Esophagus squamous epithelium (tissue), 5 donors: ENCODE results near the gene FBXO42. TPM values are rescaled to one million over a fixed set of nuclear protein-coding genes. Genes with fewer than 3 reads are reported as not detected.
"Not testable (repeated sequence)": the region's sequence is repeated elsewhere in the genome, so short reads cannot be mapped to it uniquely, and the experiment has no call there.

Experiments
- DNase-seq: peaks from one replicate; lab custom pipeline; 2025; lab: John Stamatoyannopoulos, UW
- H3K27ac ChIP-seq, 4 donors: fragments of 200-600 bp; sonication (generic); one replicate each; pipeline ENCODE4 v1.5.1; 2016 to 2019; ENCODE audit warnings: mild to moderate bottlenecking in 1 of 4
- H3K27me3 ChIP-seq, 4 donors: fragments of 200-600 bp; sonication (generic); 1 replicate in 3 of 4; 2 replicates in 1 of 4; pipeline versions ENCODE4 v1.5.1 to v1.6.0; 2017 to 2021; ENCODE audit warnings: antibody characterized with exemption in 1 of 4
- H3K36me3 ChIP-seq, 3 donors: fragments of 200-600 bp; sonication (generic); one replicate each; pipeline ENCODE4 v1.5.1; 2016 to 2019
- H3K4me1 ChIP-seq, 3 donors: fragments of 200-600 bp; sonication (generic); one replicate each; pipeline ENCODE4 v1.5.1; 2017 to 2019
- H3K4me3 ChIP-seq, 4 donors: fragments of 200-600 bp; sonication (generic); 1 replicate in 3 of 4; 2 replicates in 1 of 4; pipeline ENCODE4 v1.5.1; 2016 to 2019; ENCODE audit warnings: mild to moderate bottlenecking in 2 of 4, moderate library complexity in 1 of 4
- H3K9me3 ChIP-seq, 3 donors: fragments of 200-600 bp; sonication (generic); one replicate each; pipeline ENCODE4 v1.5.1; 2016 to 2019
- POLR2A ChIP-seq, 4 donors: fragments of 450-650 bp; IDR thresholded peaks; one replicate each; pipeline ENCODE4 v1.6.1; 2017; ENCODE audit warnings: antibody characterized with exemption in 4 of 4, mild to moderate bottlenecking in 4 of 4, moderate library complexity in 3 of 4
- WGBS, 2 donors: methylation state at CpG; one replicate each; pipeline ENCODE4 v1.1.5; 2018; 5-methylcytosine and 5-hydroxymethylcytosine counted together
- intact Hi-C: fragments of 100-400 bp; cut with DNase I; formaldehyde crosslinking; loops from one replicate; pipeline ENCODE4 v1.15.0; 2022
- total RNA-seq, 4 donors: library from RNA; depleted of rRNA; stranded (reverse); fragments of >200 nt; gene quantifications; one replicate each; pipeline ENCODE4 v1.1.0, GENCODE V29; 2016
- TF ChIP-seq, protein P1 (sequence below), 6 experiments: fragments of 450-650 bp in 4 of 6; fragments of 200-600 bp in 2 of 6; sonication (generic) in 2 of 6; IDR thresholded peaks; one replicate each; pipeline ENCODE4 v1.5.1; 2016 to 2019; ENCODE audit warnings: antibody characterized with exemption in 6 of 6, mild to moderate bottlenecking in 4 of 6, moderate library complexity in 4 of 6
- donor health status: DM: yes; HTN: yes; CAD: no.

Gene FBXO42
- total RNA-seq, 4 donors from 2014 or later: 15.9 to 29.0 (median 20.2) TPM

DNA sequence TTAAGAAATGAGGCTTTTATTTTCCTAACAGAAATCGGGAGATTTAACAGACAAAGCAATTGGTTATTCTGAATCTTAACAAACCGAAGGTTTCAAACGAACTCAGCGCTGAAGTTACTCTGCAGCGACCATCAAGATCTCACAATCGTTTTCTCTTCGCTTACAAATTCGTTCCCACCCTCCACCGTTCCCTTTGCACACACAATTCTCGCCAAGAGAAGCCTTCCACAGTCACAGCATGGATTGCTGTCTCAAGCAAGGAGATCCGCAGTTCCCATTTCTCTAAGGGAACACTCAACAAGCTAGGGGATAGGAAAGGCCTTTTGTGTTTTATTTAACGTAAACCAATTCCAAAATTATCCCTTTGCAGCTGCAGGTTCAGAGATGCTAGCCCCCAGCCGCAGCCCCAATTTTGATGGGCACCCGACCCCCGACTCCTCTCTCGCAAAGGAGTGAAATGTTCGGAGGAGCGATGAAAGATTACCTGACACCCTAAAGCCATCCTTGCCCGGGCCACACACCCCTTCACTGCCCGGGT lies 755 bp downstream of the FBXO42 start:
- 0% methylated on average over 12 of the region's 20 CpGs for WGBS, 2 donors
- Histone ChIP-seq H3K9me3 (no peaks in the 10 kb centered on the region), H3K4me1 (peaks cover 13 to 56% (median 27%) of the 10 kb centered on the region in 3 donors), H3K4me3 (peak overlapping the region; percentile 76 to 96 (median 87)), H3K27ac (peak overlapping the region; percentile 94 to 99 (median 96)), H3K36me3 (no peaks in the 10 kb centered on the region), H3K27me3 (no peaks in the 10 kb centered on the region)
- DNase-seq: no peak
- intact Hi-C loops: loop anchor here (10.0 kb wide), 1 partner anchor 97 kb away; no protein-coding TSS in a partner anchor
- no peak for TF ChIP-seq POLR2A (IDR thresholded peaks at IDR 0.05)
- TF ChIP-seq, protein P1, sequence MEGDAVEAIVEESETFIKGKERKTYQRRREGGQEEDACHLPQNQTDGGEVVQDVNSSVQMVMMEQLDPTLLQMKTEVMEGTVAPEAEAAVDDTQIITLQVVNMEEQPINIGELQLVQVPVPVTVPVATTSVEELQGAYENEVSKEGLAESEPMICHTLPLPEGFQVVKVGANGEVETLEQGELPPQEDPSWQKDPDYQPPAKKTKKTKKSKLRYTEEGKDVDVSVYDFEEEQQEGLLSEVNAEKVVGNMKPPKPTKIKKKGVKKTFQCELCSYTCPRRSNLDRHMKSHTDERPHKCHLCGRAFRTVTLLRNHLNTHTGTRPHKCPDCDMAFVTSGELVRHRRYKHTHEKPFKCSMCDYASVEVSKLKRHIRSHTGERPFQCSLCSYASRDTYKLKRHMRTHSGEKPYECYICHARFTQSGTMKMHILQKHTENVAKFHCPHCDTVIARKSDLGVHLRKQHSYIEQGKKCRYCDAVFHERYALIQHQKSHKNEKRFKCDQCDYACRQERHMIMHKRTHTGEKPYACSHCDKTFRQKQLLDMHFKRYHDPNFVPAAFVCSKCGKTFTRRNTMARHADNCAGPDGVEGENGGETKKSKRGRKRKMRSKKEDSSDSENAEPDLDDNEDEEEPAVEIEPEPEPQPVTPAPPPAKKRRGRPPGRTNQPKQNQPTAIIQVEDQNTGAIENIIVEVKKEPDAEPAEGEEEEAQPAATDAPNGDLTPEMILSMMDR (IDR thresholded peaks at IDR 0.05): no peak

DNA sequence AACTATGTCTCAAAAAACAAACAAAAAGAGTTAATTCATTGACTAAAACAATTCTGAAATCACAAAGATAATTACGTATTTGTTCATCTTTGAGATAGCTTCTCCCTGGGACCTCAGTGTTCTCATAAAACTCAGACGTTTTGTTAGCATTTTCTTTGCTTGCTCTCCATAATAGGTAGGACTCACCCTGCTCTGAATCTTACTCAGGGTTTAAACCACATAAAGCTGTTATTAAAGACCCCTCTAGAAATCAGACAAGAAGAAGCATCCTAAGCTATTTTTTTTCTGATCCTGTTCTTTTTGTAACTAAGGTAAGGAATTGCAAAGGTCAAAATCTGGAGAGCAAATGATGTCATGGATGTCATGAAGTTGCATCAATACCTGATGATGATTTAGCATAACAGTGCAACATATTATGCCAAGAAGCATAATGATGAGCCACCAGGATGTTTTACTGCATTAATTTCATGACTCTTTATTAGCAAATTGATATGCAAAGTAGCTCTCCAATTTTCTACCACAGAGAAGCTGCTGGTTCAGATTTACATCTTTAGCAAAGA lies 2.4 kb downstream of the FBXO42 start:
- Histone ChIP-seq H3K27ac (peak overlapping the region in 2 of 4 donors; percentile 98 to 99), H3K36me3 (no peaks in the 10 kb centered on the region), H3K9me3 (no peaks in the 10 kb centered on the region), H3K4me1 (peaks cover 13 to 59% (median 27%) of the 10 kb centered on the region in 3 donors), H3K4me3 (peak overlapping the region in 2 of 4 donors; percentile 35 to 96), H3K27me3 (no peaks in the 10 kb centered on the region)
- intact Hi-C loops: loop anchor here (10.0 kb wide), 1 partner anchor 95 kb away; no protein-coding TSS in a partner anchor
- WGBS, 2 donors: 50 to 61% methylated on average over 2 of the region's 2 CpGs
- TF ChIP-seq, protein P1 (IDR thresholded peaks at IDR 0.05): no peak
- TF ChIP-seq POLR2A (IDR thresholded peaks at IDR 0.05): no peak
- no peak for DNase-seq

DNA sequence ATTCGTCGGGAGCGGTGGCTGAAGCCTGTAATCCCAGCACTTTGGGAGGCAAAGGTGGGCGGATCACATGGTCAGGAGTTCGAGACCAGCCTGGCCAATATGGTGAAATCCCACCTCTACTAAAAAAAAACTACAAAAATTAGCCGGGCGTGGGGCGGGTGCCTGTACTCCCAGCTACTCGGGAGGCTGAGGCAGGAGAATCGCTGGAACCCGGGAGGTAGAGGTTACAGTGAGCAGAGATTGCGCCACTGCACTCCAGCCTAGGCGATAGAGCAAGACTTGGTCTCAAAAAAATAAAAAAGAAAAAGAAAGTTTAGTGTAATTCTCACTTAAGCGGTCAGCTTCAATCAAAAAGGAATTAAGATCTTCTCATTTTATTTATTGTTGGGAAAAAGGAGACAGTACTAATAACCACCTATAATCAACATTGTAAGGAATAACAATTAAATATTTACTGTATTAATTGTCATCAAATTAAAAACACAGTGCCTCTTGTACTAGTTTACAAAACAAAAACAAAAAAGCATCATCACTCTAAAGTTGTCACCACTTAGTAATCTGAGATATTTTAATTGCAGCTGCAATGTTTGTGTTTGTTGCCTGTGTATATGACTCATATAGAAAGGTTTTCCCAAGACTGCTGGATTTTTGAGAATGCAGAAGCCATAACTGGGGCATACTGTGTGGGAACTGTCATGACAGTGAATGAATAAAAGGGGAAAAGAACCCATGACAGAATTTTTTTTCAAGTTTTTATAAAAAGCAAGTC lies 3.7 kb downstream of the FBXO42 start:
- intact Hi-C loops: no loop called here
- no peak for DNase-seq
- peak overlapping the region in 1 of 4 donors; percentile 31 for H3K27ac ChIP-seq

DNA sequence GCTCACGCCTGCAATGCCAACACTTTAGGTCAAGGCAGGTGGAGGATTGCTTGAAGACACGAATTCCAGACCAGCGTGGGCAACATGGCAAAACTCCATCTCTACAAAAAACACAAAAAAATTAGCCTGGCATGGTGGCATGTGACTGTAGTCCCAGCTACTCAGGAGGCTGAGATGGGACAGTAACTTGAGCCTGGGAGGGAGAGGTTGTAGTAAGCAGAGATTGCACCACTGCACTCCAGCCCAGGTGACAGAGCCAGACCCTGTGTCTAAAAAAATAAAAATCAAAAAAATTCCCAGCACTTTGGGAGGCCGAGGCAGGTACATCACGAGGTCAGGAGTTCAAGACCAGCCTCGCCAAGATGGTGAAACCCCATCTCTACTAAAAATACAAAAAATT lies 9.0 kb downstream of the FBXO42 start:
- H3K27me3 ChIP-seq, H3K27ac ChIP-seq, intact Hi-C loops, H3K9me3 ChIP-seq, H3K4me3 ChIP-seq, DNase-seq: not testable (repeated sequence)
- WGBS, 2 donors: 89 to 94% methylated on average over 6 of the region's 6 CpGs
- Histone ChIP-seq H3K4me1 (peaks cover 0 to 18% (median 4%) of the 10 kb centered on the region in 3 donors), H3K36me3 (peaks cover 0 to 24% (median 0%) of the 10 kb centered on the region in 3 donors)

More for the DNA sequence above, 3.7 kb downstream of the FBXO42 start:
- H3K27me3 ChIP-seq: no peaks in the 10 kb centered on the region
- no peaks in the 10 kb centered on the region for H3K9me3 ChIP-seq
- H3K4me1 ChIP-seq: peaks cover 13 to 59% (median 27%) of the 10 kb centered on the region in 3 donors
- H3K4me3 ChIP-seq: no peak overlapping the region
- 87 to 92% methylated on average over 14 of the region's 14 CpGs for WGBS, 2 donors
- TF ChIP-seq POLR2A (IDR thresholded peaks at IDR 0.05): no peak
- TF ChIP-seq, protein P1 (IDR thresholded peaks at IDR 0.05): no peak
- no peaks in the 10 kb centered on the region for H3K36me3 ChIP-seq

DNA sequence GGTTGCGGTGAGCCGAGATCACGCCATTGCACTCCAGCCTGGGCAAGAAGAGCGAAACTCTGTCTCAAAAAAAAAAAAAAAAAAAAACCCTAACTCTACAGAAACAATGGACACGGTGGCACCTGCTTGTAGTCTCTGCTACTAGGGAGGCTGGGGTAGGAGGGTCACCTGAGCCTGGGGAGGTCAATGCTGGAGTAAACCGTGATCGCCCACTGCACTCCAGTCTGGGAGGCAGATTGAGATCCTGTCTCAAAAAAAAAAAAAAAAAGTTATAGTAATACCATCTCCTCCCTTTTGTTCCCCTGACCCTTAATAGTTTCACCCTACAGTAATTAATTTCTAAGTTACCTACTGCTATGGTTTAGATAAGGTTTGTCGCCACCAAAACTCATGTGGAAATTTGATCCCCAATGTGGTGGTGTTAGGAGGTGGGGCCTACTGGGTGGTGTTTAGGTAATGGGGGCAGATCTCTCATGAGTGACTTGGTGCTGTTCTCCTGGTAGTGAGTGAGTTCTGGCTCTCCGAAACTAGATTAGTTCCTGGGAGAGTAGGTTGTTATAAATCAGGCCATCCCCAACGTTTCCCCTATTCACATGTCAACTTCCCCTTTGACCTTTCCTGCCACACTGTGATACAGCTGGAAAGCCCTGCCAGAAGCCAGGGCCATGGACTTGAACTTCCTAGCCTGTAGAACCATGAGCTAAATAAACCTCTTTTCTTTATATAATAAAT lies 9.8 kb downstream of the FBXO42 start:
- no peak overlapping the region for H3K4me3 ChIP-seq
- peaks cover 0 to 12% (median 4%) of the 10 kb centered on the region in 3 donors for H3K4me1 ChIP-seq
- no peaks in the 10 kb centered on the region for H3K27me3 ChIP-seq
- intact Hi-C loops: no loop called here
- DNase-seq: no peak
- peaks cover 0 to 24% (median 0%) of the 10 kb centered on the region in 3 donors for H3K36me3 ChIP-seq
- TF ChIP-seq POLR2A (IDR thresholded peaks at IDR 0.05): no peak
- TF ChIP-seq, protein P1 (IDR thresholded peaks at IDR 0.05): no peak
- no peak overlapping the region for H3K27ac ChIP-seq
- no peaks in the 10 kb centered on the region for H3K9me3 ChIP-seq
- 82 to 87% methylated on average over 10 of the region's 10 CpGs for WGBS, 2 donors
